Smooth muscle cell (in vitro differentiated cells): ENCODE measurements around the gene SPTBN1. TPM values are rescaled to one million over a fixed set of nuclear protein-coding genes. Genes with fewer than 3 reads are reported as not detected.

Experiments
- DNase-seq: peaks from one replicate; lab custom pipeline; 2025; ENCODE audit not compliant: unreplicated experiment; lab: John Stamatoyannopoulos, UW
- H2AFZ ChIP-seq: fragments of 200-600 bp; sonication (generic); 2 replicates; pipeline ENCODE4 v1.6.0; 2016; ENCODE audit warnings: antibody characterized with exemption, low read depth, mild to moderate bottlenecking
- H3F3A ChIP-seq: fragments of 200-600 bp; sonication (generic); 2 replicates; pipeline ENCODE4 v1.6.0; 2017; ENCODE audit warnings: antibody characterized with exemption, low read depth
- H3K27ac ChIP-seq: fragments of 200-600 bp; sonication (generic); 2 replicates; pipeline ENCODE4 v1.5.1; 2016; ENCODE audit warnings: low read depth, mild to moderate bottlenecking
- H3K27me3 ChIP-seq: fragments of 200-600 bp; sonication (generic); 2 replicates; pipeline ENCODE4 v1.6.1; 2016; ENCODE audit warnings: low read depth, mild to moderate bottlenecking
- H3K36me3 ChIP-seq: fragments of 200-600 bp; sonication (generic); 2 replicates; pipeline ENCODE4 v1.5.1; 2016; ENCODE audit warnings: low read depth
- H3K4me1 ChIP-seq: fragments of 200-600 bp; sonication (generic); 2 replicates; pipeline ENCODE4 v1.5.1; 2016; ENCODE audit warnings: low read depth
- H3K4me2 ChIP-seq: fragments of 200-600 bp; sonication (generic); 2 replicates; pipeline ENCODE4 v1.6.0; 2016; ENCODE audit warnings: mild to moderate bottlenecking
- H3K4me3 ChIP-seq: fragments of 200-600 bp; sonication (generic); 2 replicates; pipeline ENCODE4 v1.5.1; 2016; ENCODE audit warnings: mild to moderate bottlenecking
- H3K79me2 ChIP-seq: fragments of 200-600 bp; sonication (generic); 2 replicates; pipeline ENCODE4 v1.6.0; 2016; ENCODE audit warnings: low read depth, mild to moderate bottlenecking
- H3K9ac ChIP-seq: fragments of 200-600 bp; sonication (generic); 2 replicates; pipeline ENCODE4 v1.6.0; 2016; ENCODE audit warnings: low read depth
- H3K9me3 ChIP-seq: fragments of 200-600 bp; sonication (generic); replicated peaks from 2 replicates; pipeline ENCODE4 v1.5.1; 2016; ENCODE audit warnings: low read depth
- H4K20me1 ChIP-seq: fragments of 200-600 bp; sonication (generic); 2 replicates; pipeline ENCODE4 v1.6.0; 2016; ENCODE audit warnings: low read depth
- CTCF ChIP-seq: fragments of 200-600 bp; sonication (generic); IDR thresholded peaks from 2 replicates; pipeline ENCODE4 v1.5.1; 2017; ENCODE audit warnings: borderline replicate concordance, mild to moderate bottlenecking, antibody characterized with exemption; ENCODE audit not compliant: insufficient read depth, poor library complexity, severe bottlenecking
- WGBS: methylation state at CpG from one replicate; pipeline ENCODE4 v1.1.7; 2016; ENCODE audit warnings: low lambda C conversion rate; 5-methylcytosine and 5-hydroxymethylcytosine counted together
- polyA plus RNA-seq: library from polyadenylated mRNA; unstranded; fragments of >200 nt; fragmentation: Nextera tagmentation; extraction: Ambion mirVana; gene quantifications from 2 replicates; pipeline ENCODE4 v1.2.1, GENCODE V29; 2016
- total RNA-seq: library from RNA; depleted of rRNA; stranded (reverse); fragments of >200 nt; gene quantifications from 2 replicates; pipeline ENCODE4 v1.2.3, GENCODE V29; 2014

The SPTBN1 gene
- total and polyA plus RNA-seq, 2 experiments from 2014 or later, result 78.7 to 186 TPM

- Histone ChIP-seq H3K4me1 (peaks cover 11% of the 10 kb centered on the region), H3K4me3 (no peak overlapping the region), H4K20me1 (no peaks in the 10 kb centered on the region), H3K9ac (peak overlapping the region; percentile 71), H3F3A (peaks cover 11% of the 10 kb centered on the region), H3K36me3 (peaks cover 7% of the 10 kb centered on the region), H3K4me2 (peak overlapping the region; percentile 24), H3K9me3 (no peaks in the 10 kb centered on the region), H3K27me3 (no peaks in the 10 kb centered on the region), H2AFZ (no peak overlapping the region), H3K79me2 (peaks cover 85% of the 10 kb centered on the region), H3K27ac (peak overlapping the region; percentile 98)
- 42% methylated on average over 5 of the region's 5 CpGs for WGBS
- no peak for TF ChIP-seq CTCF
- no peak for DNase-seq
Observed at GRCh38 chr2:54531558-54531957, 75.4 kb downstream of the SPTBN1 start.

GRCh38 chr2:54534221-54534620 lies 78.1 kb downstream of the SPTBN1 start:
- peak overlapping the region; percentile 71 for H3K9ac ChIP-seq
- H3K4me1 ChIP-seq, result peaks cover 11% of the 10 kb centered on the region
- H3K27me3 ChIP-seq, result no peaks in the 10 kb centered on the region
- H3F3A ChIP-seq, result no peaks in the 10 kb centered on the region
- H2AFZ ChIP-seq, result no peak overlapping the region
- peaks cover 7% of the 10 kb centered on the region for H4K20me1 ChIP-seq
- no peaks in the 10 kb centered on the region for H3K36me3 ChIP-seq
- H3K79me2 ChIP-seq, result peaks cover 92% of the 10 kb centered on the region
- no peak for TF ChIP-seq CTCF
- no peak overlapping the region for H3K4me3 ChIP-seq
- no peaks in the 10 kb centered on the region for H3K9me3 ChIP-seq
- H3K27ac ChIP-seq, result peak overlapping the region; percentile 98
- 96% methylated on average over 1 of the region's 1 CpG for WGBS
- no peak overlapping the region for H3K4me2 ChIP-seq
- no peak for DNase-seq

GRCh38 chr2:54534625-54535024 lies 78.5 kb downstream of the SPTBN1 start:
- no peaks in the 10 kb centered on the region for H3F3A ChIP-seq
- 83% methylated on average over 2 of the region's 2 CpGs for WGBS
- TF ChIP-seq CTCF, result no peak
- no peak overlapping the region for H3K4me3 ChIP-seq
- H3K36me3 ChIP-seq, result no peaks in the 10 kb centered on the region
- H3K9ac ChIP-seq, result peak overlapping the region; percentile 19
- H2AFZ ChIP-seq, result no peak overlapping the region
- DNase-seq, result no peak
- no peaks in the 10 kb centered on the region for H3K27me3 ChIP-seq
- peaks cover 96% of the 10 kb centered on the region for H3K79me2 ChIP-seq
- H3K4me2 ChIP-seq, result no peak overlapping the region
- peaks cover 11% of the 10 kb centered on the region for H3K4me1 ChIP-seq
- H3K9me3 ChIP-seq, result no peaks in the 10 kb centered on the region
- peak overlapping the region; percentile 98 for H3K27ac ChIP-seq
- peaks cover 7% of the 10 kb centered on the region for H4K20me1 ChIP-seq

- TF ChIP-seq CTCF, result no peak
- Histone ChIP-seq H3F3A (no peaks in the 10 kb centered on the region), H3K4me2 (no peak overlapping the region), H3K36me3 (no peaks in the 10 kb centered on the region), H3K27me3 (no peaks in the 10 kb centered on the region), H3K4me3 (no peak overlapping the region), H4K20me1 (peaks cover 11% of the 10 kb centered on the region), H3K79me2 (peaks cover 98% of the 10 kb centered on the region), H3K4me1 (peaks cover 11% of the 10 kb centered on the region), H3K9ac (no peak overlapping the region), H3K27ac (peak overlapping the region; percentile 98), H2AFZ (no peak overlapping the region), H3K9me3 (no peaks in the 10 kb centered on the region)
- whole genome bisulfite sequencing, result 99% methylated on average over 4 of the region's 4 CpGs
- no peak for DNase-seq
Observed at GRCh38 chr2:54535599-54536195, 79.6 kb downstream of the SPTBN1 start.
